ENCODE results near the gene APBB2.

- TF ChIP-seq, protein P1, sequence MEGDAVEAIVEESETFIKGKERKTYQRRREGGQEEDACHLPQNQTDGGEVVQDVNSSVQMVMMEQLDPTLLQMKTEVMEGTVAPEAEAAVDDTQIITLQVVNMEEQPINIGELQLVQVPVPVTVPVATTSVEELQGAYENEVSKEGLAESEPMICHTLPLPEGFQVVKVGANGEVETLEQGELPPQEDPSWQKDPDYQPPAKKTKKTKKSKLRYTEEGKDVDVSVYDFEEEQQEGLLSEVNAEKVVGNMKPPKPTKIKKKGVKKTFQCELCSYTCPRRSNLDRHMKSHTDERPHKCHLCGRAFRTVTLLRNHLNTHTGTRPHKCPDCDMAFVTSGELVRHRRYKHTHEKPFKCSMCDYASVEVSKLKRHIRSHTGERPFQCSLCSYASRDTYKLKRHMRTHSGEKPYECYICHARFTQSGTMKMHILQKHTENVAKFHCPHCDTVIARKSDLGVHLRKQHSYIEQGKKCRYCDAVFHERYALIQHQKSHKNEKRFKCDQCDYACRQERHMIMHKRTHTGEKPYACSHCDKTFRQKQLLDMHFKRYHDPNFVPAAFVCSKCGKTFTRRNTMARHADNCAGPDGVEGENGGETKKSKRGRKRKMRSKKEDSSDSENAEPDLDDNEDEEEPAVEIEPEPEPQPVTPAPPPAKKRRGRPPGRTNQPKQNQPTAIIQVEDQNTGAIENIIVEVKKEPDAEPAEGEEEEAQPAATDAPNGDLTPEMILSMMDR (IDR thresholded peaks at IDR 0.05; ENCODE audit: low read length) = no peak
- no peak for TF ChIP-seq EZH2 (IDR thresholded peaks at IDR 0.05; ENCODE audit: borderline replicate concordance, low read length)
These were observed 7.0 kb downstream of the APBB2 start for GRCh38 chr4:41207291-41207831.

Measured in OCI-LY1 (cell line).